CD4-positive, alpha-beta T cell treated with Interleukin-15 for 4 hours (primary cell): Measurements from ENCODE around the gene ASTN2.

ENCODE experiments used
- DNase-seq: peaks from one replicate; pipeline ENCODE4 v3.0.0-alpha.2; 2020; ENCODE audit warnings: low spot score

The ASTN2 gene

DNA sequence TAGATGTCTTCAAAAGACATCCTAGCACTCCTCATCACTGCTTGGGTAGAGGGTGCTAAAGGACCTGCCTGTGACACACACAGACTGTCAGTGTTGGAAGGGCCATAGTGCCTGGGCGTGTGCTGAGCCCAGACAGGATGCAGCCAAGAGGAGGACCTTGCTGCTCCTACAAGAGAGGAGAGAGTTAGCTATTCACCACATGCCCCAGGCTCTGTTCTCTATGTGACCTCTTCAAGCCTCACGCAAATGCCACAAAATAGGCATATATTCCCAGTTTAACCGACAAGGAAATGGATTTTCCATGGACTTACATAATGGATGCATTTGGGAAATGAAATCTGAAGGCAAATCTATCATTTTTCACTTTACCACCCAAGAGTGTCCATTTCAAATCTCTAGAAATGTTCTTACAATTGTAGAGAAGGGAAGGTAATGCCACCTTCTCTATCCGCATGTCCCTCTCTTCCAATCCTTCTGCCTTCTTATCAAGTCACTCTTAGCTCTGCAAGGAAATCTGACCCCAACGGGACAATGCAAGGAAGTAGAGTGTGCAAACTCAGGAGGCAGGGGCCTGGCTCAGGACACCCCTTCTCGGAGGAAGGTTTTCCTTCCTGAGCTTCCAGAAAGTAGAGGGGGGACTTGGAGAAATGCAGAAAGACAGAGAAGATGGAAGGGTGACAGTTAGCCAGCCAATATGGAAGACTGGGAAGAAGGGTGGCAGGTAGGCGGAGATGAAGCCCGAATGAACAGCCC, 678.3 kb downstream of the ASTN2 start:
- DNase-seq = no peak

DNA sequence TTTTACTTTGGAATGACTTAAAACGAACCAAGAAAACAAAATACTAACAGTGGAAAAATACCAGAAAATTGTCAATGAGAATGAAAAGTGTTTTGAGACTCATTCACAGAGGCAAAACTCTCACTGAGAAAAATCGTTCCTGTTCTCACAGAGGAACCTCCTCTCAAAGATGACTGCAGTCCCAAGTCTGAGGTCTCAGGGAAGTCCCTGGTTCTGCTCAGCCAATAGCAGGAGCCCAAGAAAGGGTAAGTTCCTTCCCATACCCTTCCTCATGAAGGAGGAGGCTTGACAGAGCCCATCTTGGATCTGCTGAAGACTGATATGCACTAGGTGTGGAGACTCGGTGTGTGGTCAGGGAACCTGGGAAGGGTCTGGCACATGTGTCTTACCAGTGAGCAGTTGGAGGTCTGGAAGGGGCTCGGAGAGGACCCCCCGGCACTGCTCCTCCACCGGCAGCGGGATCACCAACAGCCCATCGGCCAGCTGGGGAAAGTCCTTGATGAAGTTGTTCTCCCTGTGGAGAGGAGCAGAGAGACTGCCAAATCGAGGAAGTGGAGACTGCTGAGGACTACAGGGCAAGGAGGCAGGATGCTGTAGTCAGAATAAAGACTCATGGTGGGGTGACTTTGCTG, 681.7 kb downstream of the ASTN2 start:
- no peak for DNase-seq

DNA sequence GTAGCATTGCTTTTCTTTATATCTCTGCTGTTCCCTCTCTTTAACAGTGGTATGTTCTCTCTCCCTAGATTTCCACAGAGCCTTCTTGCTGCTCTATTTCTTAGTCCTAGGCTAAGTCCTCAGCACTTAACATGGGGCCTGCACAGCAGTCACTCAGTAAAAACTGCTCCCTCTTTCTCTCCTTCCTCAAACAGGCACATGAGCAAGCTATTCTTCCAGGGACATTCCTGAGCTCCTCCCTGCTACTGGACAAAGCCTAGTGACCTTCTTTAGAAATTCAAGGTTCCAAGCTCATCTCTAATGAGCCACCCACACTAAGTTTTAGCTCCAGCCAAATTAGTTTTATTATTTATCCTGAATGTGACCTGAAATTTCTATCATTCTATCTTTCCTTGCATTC, 688.3 kb downstream of the ASTN2 start:
- DNase-seq = no peak

DNA sequence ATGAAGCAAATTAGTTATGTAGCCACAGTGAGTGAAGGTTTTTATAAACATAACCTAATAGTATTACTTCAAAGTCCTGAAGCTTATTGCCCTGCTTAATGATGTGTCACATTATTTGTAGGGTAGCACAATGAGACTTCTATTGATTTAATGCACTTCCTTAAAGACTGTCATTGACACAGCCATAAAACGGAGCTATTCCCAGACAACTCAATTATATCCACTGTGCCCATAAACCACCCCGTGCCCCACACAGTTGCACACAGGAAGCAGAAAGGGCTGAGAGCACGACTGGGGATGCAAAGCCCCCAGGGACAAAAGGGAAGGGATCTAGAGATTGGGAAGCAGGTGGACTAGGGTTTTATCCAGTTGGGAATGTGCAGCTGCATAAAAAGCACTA, 690.7 kb downstream of the ASTN2 start:
- no peak for DNase-seq

DNA sequence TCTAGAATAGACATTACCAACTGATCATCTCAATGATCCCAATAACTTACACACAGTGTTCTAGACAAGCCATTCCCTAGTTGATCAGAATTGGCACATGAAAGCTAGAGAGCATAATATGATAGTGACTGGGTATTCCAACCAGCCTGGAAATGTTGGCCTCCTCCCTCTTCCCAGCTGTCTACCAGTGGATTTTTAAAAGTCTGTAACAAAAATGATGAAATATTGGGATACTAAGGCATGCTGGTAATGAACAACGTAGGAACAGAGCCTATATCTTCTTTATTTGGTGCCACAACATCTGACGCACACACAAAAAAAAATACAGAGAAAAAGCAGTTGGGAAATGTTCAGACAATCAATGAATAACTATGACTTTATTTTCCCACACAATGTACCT, 692.9 kb downstream of the ASTN2 start:
- no peak for DNase-seq

DNA sequence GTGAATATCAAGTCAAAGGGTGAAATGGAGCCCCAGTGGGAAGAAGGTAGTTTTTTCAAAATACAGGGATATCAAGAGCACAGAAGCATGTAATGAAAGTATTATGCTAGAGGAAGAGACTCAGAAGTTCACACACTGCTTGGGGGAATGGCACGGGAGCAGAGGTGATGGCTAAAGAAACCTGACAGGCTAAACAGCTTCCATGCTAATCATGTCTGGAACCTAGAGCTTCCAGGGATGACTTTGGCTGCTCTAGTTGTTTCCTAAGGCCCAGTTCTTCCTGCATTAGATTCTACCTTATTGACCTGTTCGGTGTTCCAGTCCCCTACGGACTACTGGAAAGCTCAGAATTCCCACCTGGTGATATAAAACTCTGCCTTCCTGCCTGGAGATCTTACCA, 693.4 kb downstream of the ASTN2 start:
- DNase-seq = no peak

DNA sequence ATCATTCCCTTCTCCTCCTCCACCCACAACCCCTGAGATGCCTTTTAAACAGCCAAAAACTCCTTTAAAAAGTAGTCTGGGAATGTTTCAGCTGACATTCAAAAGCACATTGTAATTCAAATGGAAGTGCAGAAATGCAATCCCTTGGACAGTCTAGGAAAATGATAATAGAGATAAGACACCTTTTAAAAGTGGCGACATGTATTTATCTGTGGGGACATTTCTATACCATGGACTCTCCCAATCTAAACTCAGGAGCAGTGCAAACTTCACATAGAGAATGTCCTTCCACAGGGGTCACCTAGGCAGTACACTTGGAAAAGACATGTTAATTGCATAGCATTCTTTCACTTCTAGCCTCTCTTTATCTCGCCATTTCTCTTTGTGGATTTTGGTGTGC, 694.7 kb downstream of the ASTN2 start:
- no peak for DNase-seq

DNA sequence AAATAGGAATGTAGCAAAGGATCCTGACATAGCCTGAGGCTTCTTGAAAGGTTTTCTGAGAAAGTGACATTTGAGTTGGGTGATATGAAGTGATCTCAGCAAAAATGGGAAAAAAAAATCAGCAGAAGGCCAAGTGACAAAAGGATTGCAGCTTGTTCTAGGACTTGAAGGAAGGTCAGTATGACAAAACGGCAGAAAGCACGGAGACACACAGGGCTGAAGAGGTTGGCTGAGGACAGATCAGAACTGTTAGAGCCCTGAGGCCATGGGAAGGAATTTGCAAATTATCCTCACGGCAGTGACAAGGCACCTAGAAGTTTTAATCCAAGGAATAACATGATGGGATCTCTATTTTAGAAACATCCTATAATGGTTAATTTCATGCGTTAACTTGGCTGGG, 696.7 kb downstream of the ASTN2 start:
- DNase-seq = no peak

DNA sequence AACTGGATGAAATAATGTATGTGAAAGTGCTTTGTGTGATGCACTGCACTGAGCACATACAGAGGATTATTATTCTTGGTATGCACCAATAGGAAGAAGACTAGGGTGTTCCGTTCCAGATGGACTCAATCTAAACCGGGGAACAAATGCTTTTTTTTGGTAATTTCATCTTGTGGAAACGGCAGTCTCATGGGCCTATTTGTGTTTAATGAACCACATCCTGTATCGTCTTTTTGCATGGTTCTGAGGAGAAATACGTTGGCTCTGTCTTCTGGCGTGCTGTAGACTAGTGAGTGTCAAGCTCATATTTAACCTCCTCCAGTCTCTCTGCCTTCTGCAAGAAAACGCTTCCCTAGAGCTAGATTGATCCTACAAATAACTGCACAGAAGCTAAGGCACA, 697.7 kb downstream of the ASTN2 start:
- no peak for DNase-seq

DNA sequence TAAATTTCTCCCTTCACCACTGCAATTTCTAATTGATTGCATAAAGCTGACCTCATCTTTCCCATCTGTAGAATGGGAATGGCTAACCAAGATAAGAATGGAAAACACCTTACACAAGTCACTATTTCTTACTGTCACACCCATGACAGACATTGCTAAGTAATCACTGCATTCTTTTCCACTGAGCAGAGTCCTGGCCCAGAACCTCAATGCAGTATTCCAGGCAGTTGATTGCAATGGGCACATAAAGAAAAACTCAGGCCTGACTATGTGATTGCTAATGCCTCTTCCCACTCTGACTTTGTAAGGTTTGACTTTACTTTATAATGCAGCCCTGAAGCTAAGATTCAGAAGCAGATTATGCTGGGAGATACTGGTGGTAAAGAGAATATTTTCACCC, 698.4 kb downstream of the ASTN2 start:
- DNase-seq = no peak

DNA sequence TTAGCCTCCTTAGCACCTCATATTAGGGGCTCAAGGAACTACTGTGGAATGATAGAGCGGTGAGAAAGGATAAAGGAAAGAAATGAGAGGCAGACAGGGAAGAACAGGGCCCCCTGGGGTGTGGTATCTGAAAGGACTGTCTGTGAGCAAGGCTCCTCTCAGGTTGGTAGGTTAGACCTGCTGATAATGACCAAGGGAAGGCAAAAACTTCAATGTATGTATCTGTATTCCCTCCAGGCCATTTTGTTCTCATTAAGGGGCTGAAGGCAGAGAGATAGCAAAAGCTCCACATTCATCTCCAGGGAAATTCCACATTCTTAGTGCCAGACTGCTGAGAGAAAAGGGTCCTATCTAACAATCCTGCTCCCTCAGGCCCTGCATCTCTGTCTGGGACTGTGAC, 699.1 kb downstream of the ASTN2 start:
- no peak for DNase-seq

DNA sequence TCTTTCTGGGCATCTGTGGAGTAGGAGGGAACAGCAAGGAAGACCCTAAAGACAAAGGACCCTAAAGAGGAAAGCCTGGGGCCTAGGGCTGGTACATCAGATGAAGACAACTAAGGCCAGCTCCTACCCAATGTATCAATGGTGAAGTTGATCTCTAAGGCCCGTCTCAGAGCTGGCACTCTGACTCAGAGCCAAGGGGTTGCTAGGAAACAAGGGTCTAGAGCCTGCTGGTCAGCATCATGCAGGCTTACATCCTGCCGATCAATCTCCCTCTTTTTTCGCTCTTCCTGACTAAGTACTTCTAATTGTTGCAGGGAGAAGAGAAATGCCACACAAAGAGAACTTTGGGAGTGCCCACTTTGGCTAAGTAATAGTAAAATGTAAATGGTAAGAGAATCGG, 701.6 kb downstream of the ASTN2 start:
- DNase-seq = no peak

DNA sequence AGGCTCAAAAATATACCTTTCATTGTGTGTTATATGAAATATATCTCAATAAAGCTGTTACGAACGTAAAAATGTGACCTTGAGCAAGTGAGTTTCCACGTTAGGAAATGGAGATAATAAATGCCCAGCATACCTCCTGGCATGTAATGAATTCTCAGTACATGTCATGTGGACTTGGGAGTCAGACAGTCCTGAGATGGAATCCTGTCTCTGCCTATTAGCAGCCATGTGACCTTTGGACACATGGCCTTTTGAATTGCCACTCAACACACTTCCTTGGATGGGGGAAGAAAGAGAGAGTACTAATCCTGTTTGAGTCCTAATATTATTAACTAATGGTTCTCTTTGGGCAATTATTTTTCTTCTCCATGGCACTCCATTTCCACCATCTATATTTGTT, 702.1 kb downstream of the ASTN2 start:
- no peak for DNase-seq

DNA sequence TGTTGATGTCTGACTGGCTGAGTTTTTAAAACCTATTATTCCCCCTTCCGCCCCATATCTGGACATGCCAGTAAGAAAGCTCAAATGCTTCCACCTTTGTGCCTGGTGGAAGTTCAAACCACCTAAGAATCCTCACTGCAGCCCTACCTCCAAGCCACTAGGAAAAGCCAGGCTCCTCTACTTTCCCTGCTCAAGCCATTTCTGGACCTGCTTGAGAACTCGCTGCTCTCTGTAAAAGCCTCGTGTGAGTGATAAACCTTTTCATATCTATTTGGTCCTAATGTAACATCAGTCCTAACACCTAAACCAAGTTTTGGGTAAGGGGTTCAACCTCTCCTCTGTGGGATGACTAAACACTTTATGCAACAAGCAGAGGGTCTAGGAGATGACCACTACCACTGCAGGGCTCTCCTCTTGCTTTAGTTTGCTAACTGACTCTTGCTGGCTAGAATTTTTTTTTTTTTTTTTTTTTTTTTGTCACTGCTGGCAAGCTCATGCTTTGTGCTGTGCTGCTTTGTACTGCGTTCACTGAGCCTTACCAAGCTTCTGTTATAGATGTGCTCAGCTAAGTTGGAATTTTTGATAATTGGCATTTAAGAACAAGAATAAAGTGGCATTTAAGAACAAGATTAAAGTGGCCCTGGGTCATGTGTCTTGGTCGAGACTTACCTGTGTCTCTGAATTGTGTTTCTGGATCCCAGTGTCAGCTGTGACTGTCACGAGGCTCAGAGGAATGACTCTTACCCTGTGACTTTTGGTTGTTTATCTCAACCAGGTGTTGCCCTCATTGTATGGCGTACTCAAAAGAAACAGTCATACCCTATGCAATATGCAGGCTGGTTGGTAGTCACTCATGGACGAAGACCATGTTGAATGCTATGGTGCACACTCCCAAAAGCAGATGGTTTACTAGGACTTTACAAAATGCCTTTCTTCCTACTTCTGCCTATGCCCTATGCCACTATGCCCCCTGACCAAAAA, 708.3 kb downstream of the ASTN2 start:
- DNase-seq = no peak

DNA sequence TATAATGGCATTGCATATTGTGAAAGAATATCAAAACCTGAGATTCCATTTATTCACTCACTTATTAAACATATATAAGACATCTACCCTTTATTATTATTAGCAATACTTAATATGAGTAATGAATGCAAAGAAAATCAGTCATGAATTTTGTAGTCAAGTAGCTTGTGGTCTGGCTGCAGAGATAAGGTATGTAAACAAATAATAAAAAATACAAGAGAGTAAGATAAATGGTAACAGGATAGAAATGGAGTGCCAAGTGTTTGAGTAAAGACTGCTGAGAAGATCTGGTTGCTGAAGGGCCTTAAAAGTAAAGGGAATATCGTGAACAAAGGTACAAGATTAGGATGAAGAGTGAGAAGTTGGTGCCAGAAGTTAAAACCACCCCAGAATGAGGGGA, 709.3 kb downstream of the ASTN2 start:
- DNase-seq = no peak

DNA sequence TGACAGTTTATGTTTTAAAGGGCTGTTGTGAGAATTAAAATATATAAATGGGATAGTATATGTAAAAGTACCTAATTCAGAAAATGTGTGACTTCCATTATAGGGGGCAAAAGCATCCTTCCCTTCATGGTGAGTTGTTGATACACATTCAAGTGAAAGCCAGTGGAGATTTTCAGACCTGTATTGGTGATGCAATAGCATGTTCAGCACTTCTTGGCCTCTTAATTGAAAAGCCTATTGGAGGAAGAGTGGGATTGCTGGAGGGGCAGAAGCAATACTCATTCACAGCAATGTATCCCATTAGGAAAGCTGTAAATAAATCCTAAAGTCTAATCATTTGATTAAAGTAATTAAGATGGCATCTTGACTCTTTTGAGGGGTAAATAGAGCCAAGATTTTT, 710.4 kb downstream of the ASTN2 start:
- DNase-seq = no peak

DNA sequence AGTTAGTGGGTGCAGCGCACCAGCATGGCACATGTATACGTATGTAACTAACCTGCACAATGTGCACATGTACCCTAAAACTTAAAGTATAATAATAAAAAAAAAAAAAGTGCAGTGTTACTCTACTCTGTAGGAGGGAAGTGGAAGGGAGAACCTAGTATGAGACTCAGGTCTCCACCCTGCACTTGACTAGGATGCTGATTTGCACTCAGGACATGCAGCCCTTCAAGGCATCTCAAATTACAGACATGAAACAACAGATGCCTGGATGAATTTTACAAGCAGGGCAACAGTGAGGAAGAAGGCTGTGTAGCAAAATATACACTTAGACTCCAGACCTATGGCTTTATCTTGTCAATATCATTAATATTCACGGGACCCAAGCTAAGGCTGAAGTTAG, 711.2 kb downstream of the ASTN2 start:
- DNase-seq = no peak

DNA sequence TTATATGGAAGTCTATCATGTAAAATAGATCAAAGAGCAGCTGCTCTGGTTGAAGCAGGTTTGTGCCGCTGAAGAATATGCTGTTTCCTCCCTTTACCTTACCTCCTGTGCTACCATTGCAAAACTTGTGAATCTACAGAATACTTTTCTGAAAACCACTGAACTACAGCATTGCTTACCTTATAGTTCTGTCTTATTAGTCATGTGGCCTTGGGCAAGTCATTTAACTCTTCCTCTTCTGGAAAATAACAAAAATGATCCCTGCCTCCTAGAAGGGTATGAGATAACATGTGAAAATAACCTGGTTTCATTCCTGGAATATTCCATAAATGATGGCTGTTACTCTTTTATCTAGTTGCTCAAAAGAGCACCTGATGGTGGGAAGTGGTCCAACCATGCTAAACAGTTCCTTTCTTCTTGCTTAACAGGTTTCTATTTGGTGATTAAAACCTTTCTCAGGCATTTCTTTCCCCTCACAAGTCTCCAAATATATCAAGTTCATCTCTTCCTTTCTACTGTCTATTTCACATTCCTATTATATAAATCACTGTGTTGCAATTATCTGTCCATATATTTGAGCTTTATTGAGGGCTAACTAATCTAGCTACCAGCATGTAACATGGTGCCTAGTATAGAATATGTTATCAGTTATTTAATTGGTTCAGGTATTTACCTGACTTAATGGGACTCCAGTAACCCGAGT, 712.8 kb downstream of the ASTN2 start:
- DNase-seq = no peak

DNA sequence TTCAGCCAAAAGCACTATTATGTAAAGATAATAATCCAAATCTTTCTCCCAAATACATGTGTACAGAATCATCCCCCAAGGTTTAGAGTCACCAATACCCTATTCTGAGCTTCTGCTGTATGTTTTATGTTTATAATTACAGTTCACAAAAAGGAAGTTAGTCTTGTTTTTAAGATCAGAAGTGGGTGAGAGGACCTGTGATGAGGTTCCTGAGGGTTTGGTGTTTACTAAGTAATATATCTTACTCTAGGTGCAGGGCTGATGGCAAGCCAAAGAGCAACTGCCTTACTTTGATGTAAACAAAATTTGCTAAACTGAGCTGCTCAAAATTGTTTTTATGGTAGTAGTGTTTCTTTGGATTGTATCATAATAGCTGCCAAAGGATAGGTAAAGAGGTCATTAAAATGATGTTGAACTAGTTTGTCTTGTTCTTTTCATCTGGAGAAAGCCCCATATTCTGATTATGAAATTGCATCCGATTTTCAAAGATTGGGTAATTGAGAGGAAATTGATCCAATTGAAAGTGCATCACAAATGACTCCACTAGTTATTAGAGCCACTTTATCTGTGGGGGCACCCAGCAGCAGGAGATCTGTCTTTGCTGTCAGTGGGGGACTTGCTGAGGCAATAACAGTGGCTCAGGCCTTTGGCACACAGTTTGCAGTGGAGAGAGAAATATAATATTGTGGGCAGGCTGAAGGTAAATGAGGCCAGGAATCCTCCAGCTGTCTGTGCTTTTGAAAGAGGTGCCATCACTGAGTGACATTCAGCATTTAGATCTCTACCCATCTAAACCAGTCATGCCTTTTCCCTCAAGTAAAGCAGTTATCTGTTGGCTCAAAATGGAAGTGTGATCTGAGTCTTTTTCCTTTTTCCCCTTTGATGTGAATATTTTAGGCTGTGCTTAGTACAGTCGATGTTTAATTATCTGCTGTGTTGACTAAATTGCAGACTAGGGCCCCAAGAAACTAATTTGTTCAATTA, 713.7 kb downstream of the ASTN2 start:
- no peak for DNase-seq

DNA sequence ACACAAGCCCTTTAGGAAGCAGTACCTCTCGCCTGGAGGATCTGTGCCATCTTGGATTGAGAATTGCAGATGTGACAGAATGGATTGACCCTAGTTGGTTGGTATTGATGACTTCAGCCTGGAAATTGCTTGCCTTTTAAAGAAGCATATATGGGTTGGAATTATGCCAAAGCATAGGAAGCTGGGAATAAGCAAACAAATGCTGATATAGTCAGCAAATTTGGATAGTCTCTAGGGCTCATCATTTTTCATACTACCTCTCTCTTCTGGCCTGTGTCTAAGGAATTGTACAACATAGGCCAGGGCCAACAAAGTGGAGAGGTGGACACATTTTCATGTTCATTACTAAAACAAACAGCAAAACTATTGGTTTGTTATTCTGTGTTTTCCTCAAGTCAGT, 714.6 kb downstream of the ASTN2 start:
- DNase-seq = no peak

DNA sequence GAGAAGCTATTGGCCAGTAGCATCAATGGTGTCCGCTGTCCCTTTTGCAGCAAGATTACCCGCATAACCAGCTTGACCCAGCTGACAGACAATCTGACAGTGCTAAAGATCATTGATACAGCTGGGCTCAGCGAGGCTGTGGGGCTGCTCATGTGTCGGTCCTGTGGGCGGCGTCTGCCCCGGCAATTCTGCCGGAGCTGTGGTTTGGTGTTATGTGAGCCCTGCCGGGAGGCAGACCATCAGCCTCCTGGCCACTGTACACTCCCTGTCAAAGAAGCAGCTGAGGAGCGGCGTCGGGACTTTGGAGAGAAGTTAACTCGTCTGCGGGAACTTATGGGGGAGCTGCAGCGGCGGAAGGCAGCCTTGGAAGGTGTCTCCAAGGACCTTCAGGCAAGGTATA, 717.0 kb downstream of the ASTN2 start:
- DNase-seq = no peak
